OCI-LY7 (cell line): ENCODE measurements around the gene TMEM135.

Source experiments
- EZH2phosphoT487 ChIP-seq: fragments of 200-600 bp; sonication (generic); IDR thresholded peaks from 2 replicates; pipeline ENCODE4 v1.6.1; 2018; ENCODE audit warnings: low read depth, borderline replicate concordance, mild to moderate bottlenecking, mixed run types, antibody characterized with exemption, low read length, moderate library complexity, mixed read lengths
- TF ChIP-seq, protein P1 (sequence below): fragments of 200-600 bp; sonication (generic); conservative IDR thresholded peaks from 2 replicates; pipeline ENCODE4 v1.5.1; 2014; ENCODE audit warnings: mild to moderate bottlenecking, antibody characterized with exemption, low read length, moderate library complexity, mixed read lengths

DNA sequence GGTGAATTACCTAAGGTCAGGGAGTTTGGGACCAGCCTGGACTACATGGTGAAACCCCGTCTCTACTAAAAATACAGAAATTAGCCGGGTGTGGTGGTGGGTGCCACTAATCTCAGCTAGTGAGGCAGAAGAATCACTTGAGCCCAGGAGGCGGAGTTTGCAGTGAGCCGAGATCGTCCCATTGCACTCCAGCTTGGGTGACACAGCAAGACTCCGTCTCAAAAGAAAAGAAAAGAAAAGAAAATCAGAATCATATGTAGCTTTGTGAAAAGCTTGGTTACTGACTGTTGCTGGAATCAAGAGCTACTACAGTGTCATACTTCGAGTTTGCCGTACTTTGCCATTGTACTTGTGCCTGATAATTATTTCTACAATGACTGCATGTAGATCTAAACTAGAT lies 4.2 kb upstream of the TMEM135 start:
- TF ChIP-seq, protein P1, sequence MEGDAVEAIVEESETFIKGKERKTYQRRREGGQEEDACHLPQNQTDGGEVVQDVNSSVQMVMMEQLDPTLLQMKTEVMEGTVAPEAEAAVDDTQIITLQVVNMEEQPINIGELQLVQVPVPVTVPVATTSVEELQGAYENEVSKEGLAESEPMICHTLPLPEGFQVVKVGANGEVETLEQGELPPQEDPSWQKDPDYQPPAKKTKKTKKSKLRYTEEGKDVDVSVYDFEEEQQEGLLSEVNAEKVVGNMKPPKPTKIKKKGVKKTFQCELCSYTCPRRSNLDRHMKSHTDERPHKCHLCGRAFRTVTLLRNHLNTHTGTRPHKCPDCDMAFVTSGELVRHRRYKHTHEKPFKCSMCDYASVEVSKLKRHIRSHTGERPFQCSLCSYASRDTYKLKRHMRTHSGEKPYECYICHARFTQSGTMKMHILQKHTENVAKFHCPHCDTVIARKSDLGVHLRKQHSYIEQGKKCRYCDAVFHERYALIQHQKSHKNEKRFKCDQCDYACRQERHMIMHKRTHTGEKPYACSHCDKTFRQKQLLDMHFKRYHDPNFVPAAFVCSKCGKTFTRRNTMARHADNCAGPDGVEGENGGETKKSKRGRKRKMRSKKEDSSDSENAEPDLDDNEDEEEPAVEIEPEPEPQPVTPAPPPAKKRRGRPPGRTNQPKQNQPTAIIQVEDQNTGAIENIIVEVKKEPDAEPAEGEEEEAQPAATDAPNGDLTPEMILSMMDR: no peak
- no peak for TF ChIP-seq EZH2phosphoT487
